IPS-20b (cell line): ENCODE data around the gene ANKRD2.

Experiments used
- H3K27ac ChIP-seq: one replicate; pipeline ENCODE4 v1.5.1; 2013; ENCODE audit warnings: low read length
- H3K27me3 ChIP-seq: 2 replicates; pipeline ENCODE4 v1.6.1; 2013; ENCODE audit warnings: mild to moderate bottlenecking, low read length, inconsistent platforms; ENCODE audit not compliant: insufficient read depth
- H3K36me3 ChIP-seq: 2 replicates; pipeline ENCODE4 v1.6.1; 2013; ENCODE audit warnings: low read depth, mild to moderate bottlenecking, inconsistent platforms, low read length, moderate library complexity; ENCODE audit not compliant: insufficient read depth
- H3K4me1 ChIP-seq: 2 replicates; pipeline ENCODE4 v1.6.1; 2013; ENCODE audit warnings: mild to moderate bottlenecking, control low read depth, inconsistent platforms, low read length, moderate library complexity; ENCODE audit not compliant: insufficient read depth
- H3K4me3 ChIP-seq: 2 replicates; pipeline ENCODE4 v1.5.1; 2013; ENCODE audit warnings: mild to moderate bottlenecking, low read length, inconsistent platforms
- H3K9ac ChIP-seq: 2 replicates; pipeline ENCODE4 v1.6.1; 2013; ENCODE audit warnings: low read depth, mild to moderate bottlenecking, inconsistent platforms, low read length, moderate library complexity
- H3K9me3 ChIP-seq: 2 replicates; pipeline ENCODE4 v1.6.1; 2013; ENCODE audit warnings: mild to moderate bottlenecking, low read depth, low read length, inconsistent platforms; ENCODE audit not compliant: insufficient read depth

The ANKRD2 gene

GRCh38 chr10:97577701-97578100 lies 5.1 kb downstream of the ANKRD2 start:
- Histone ChIP-seq H3K9me3 (no peaks in the 10 kb centered on the region), H3K27me3 (no peaks in the 10 kb centered on the region), H3K9ac (no peak overlapping the region), H3K4me1 (peaks cover 5% of the 10 kb centered on the region; the same call in 1 of the 2 replicates), H3K4me3 (no peak overlapping the region), H3K27ac (no peak overlapping the region), H3K36me3 (no peaks in the 10 kb centered on the region)

GRCh38 chr10:97578171-97578844 lies 5.7 kb downstream of the ANKRD2 start:
- Histone ChIP-seq H3K27ac (no peak overlapping the region), H3K27me3 (no peaks in the 10 kb centered on the region), H3K36me3 (no peaks in the 10 kb centered on the region), H3K4me3 (no peak overlapping the region), H3K9ac (no peak overlapping the region), H3K9me3 (no peaks in the 10 kb centered on the region), H3K4me1 (peaks cover 5% of the 10 kb centered on the region; the same call in 1 of the 2 replicates)

- H3K9me3 ChIP-seq: no peaks in the 10 kb centered on the region
- H3K4me3 ChIP-seq: no peak overlapping the region
- peaks cover 3% of the 10 kb centered on the region; the same call in 1 of the 2 replicates for H3K4me1 ChIP-seq
- H3K9ac ChIP-seq: no peak overlapping the region
- no peaks in the 10 kb centered on the region for H3K36me3 ChIP-seq
- no peak overlapping the region for H3K27ac ChIP-seq
- no peaks in the 10 kb centered on the region for H3K27me3 ChIP-seq
These were observed 8.1 kb downstream of the ANKRD2 start for GRCh38 chr10:97580421-97581367.

- Histone ChIP-seq H3K27me3 (no peaks in the 10 kb centered on the region), H3K36me3 (no peaks in the 10 kb centered on the region), H3K27ac (no peak overlapping the region), H3K4me1 (peaks cover 3% of the 10 kb centered on the region; the same call in 1 of the 2 replicates), H3K4me3 (no peak overlapping the region), H3K9ac (no peak overlapping the region), H3K9me3 (no peaks in the 10 kb centered on the region)
These were observed 9.6 kb downstream of the ANKRD2 start for GRCh38 chr10:97582169-97582568.

- Histone ChIP-seq H3K27me3 (no peaks in the 10 kb centered on the region), H3K4me3 (no peak overlapping the region), H3K36me3 (no peaks in the 10 kb centered on the region), H3K9ac (no peak overlapping the region; the same call in 1 of the 2 replicates), H3K9me3 (no peaks in the 10 kb centered on the region), H3K27ac (no peak overlapping the region), H3K4me1 (peaks cover 3% of the 10 kb centered on the region; the same call in 1 of the 2 replicates)
These were observed 10.9 kb downstream of the ANKRD2 start for GRCh38 chr10:97583476-97583875.

- Histone ChIP-seq H3K9ac (no peak within 1 kb of the TSS; the same call in 1 of the 2 replicates), H3K9me3 (no peaks in the 10 kb centered on the region), H3K27me3 (no peaks in the 10 kb centered on the region), H3K36me3 (no peaks in the 10 kb centered on the region), H3K4me3 (no peak within 1 kb of the TSS), H3K27ac (no peak within 1 kb of the TSS), H3K4me1 (peaks cover 3% of the 10 kb centered on the region; the same call in 1 of the 2 replicates)
These were observed 11.7 kb downstream of the ANKRD2 start, which contains the start of gene HOGA1 for GRCh38 chr10:97584060-97584797. HOGA1 (plus strand) TSS chr10:97584389; CDS start chr10:97584704, 315 bp downstream.

GRCh38 chr10:97584798-97585438 lies 12.3 kb downstream of the ANKRD2 start:
- H3K9me3 ChIP-seq: no peaks in the 10 kb centered on the region
- H3K9ac ChIP-seq: no peak overlapping the region
- peaks cover 3% of the 10 kb centered on the region; the same call in 1 of the 2 replicates for H3K4me1 ChIP-seq
- no peak overlapping the region for H3K27ac ChIP-seq
- H3K36me3 ChIP-seq: no peaks in the 10 kb centered on the region
- H3K4me3 ChIP-seq: no peak overlapping the region
- H3K27me3 ChIP-seq: no peaks in the 10 kb centered on the region

GRCh38 chr10:97585439-97585811 lies 12.8 kb downstream of the ANKRD2 start:
- Histone ChIP-seq H3K9ac (no peak overlapping the region), H3K27ac (no peak overlapping the region), H3K4me1 (peaks cover 3% of the 10 kb centered on the region; the same call in 1 of the 2 replicates), H3K36me3 (no peaks in the 10 kb centered on the region), H3K4me3 (no peak overlapping the region), H3K27me3 (no peaks in the 10 kb centered on the region), H3K9me3 (no peaks in the 10 kb centered on the region)

GRCh38 chr10:97587183-97587582 lies 14.6 kb downstream of the ANKRD2 start:
- Histone ChIP-seq H3K9me3 (no peaks in the 10 kb centered on the region), H3K27me3 (no peaks in the 10 kb centered on the region), H3K4me3 (no peak overlapping the region), H3K4me1 (peaks cover 3% of the 10 kb centered on the region; the same call in 1 of the 2 replicates), H3K27ac (no peak overlapping the region), H3K9ac (no peak overlapping the region), H3K36me3 (no peaks in the 10 kb centered on the region)

- no peaks in the 10 kb centered on the region for H3K36me3 ChIP-seq
- H3K9ac ChIP-seq: no peak within 1 kb of the TSS
- H3K4me3 ChIP-seq: no peak within 1 kb of the TSS
These were observed 16.9 kb downstream of the ANKRD2 start, which contains the start of gene C10orf62 for GRCh38 chr10:97589479-97589878. C10orf62 (plus strand) TSS chr10:97589721; CDS start chr10:97589898, 177 bp downstream.

More at GRCh38 chr10:97589479-97589878, 16.9 kb downstream of the ANKRD2 start, which contains the start of gene C10orf62:
- no peaks in the 10 kb centered on the region for H3K9me3 ChIP-seq
- no peaks in the 10 kb centered on the region for H3K27me3 ChIP-seq
- H3K27ac ChIP-seq: no peak within 1 kb of the TSS
- H3K4me1 ChIP-seq: no peaks in the 10 kb centered on the region
